GM13977 (cell line): ENCODE data around the gene TPM2.
A peak's percentile ranks its signal among the peaks of the same experiment; 100 is the strongest.

ENCODE experiments used
- DNase-seq: peaks from one replicate; pipeline ENCODE4 v3.0.0; 2012; ENCODE audit warnings: low spot score
- in situ Hi-C: fragments of 300-500 bp; cut with MboI; formaldehyde crosslinking; loops from one replicate; pipeline ENCODE4 v1.12.0; 2022; ENCODE audit warnings: low sequenced_read_pairs, low pct_unique_long_range_greater_than_20kb, mixed read lengths, inconsistent platforms; ENCODE audit not compliant: unreplicated experiment
- TF ChIP-seq, protein P1 (sequence below): IDR thresholded peaks from 2 replicates; pipeline ENCODE4 v1.5.1; 2012; ENCODE audit warnings: mild to moderate bottlenecking, control low read depth; ENCODE audit not compliant: insufficient read depth; ENCODE audit errors: extremely low read depth, missing control alignments

The TPM2 gene

DNA sequence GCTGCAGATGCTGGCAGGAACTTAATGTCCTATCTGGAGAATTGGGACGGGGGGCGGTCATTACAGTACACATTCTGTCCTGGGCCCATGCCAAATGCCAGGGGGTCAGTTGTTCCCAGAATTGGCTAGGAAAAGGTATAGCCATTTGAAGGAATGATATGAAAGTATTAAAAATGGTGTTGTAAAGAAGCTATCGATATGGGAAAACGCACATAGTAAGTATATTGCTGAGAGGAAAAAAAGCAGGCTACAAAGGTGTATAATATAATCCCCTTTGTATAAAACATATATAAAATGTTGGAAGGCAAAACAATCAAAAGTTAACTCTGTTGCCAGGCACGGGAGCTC is 24.3 kb downstream of the TPM2 start:
- TF ChIP-seq, protein P1, sequence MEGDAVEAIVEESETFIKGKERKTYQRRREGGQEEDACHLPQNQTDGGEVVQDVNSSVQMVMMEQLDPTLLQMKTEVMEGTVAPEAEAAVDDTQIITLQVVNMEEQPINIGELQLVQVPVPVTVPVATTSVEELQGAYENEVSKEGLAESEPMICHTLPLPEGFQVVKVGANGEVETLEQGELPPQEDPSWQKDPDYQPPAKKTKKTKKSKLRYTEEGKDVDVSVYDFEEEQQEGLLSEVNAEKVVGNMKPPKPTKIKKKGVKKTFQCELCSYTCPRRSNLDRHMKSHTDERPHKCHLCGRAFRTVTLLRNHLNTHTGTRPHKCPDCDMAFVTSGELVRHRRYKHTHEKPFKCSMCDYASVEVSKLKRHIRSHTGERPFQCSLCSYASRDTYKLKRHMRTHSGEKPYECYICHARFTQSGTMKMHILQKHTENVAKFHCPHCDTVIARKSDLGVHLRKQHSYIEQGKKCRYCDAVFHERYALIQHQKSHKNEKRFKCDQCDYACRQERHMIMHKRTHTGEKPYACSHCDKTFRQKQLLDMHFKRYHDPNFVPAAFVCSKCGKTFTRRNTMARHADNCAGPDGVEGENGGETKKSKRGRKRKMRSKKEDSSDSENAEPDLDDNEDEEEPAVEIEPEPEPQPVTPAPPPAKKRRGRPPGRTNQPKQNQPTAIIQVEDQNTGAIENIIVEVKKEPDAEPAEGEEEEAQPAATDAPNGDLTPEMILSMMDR = no peak
- in situ Hi-C loops = loop anchor here (10.0 kb wide), 1 partner anchor 59 kb away; no protein-coding TSS in a partner anchor
- DNase-seq = no peak

DNA sequence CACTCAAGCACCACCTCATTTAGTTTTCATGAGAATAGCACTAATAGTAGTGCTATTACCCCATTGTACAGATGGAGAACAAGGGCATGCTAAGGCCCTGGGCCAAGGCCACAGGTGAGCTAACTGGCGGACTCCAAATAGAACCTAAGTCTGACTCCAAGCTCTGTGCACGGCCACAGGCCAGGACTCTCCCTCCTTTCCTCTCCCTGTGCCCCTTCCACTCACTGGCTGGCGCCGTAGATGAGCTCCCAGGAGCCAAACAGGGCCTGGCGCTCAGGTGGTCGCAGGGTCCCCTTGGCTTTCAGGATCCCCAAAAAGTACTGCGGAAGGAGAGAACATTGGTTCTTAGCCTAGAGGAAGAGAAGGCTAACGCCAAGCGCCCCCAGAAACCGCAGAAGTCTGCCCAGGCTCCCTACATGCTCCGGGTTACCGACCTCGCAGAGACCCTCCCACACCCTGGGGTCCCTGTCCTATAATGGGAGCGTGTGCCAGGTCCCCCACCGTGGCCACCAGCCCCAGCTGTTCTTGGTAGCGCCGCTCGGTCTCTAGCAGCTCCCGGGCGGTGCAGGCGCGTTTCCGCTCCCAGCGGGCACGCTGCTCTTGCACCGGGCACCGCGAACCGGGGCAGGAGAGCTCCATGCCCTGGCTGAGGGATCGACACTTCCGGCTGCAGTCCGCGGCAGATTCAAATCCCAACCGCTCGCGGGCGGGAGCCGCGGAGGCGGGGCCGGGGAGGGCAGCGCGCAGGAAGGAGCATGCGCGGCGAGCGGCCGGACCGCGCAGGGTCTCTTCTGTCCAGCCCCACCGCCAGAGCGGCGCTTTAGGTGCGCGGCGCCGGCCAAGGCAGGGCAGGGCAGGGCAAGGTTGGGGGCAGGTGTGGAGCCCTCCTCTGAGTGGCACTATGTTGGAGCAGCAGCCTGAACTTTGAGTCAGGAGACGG is 24.9 kb downstream of the TPM2 start, which contains the start of gene ARHGEF39:
Gene ARHGEF39 (minus strand): TSS at position 665 of the 940 bp plus-strand sequence. CDS start 26 bp downstream, at position 639.
- DNase-seq = peak; percentile 93
- TF ChIP-seq, protein P1 = peak; percentile 58
- in situ Hi-C loops = loop anchor here (10.0 kb wide), 1 partner anchor 60 kb away; no protein-coding TSS in a partner anchor

GRCh38 chr9:35662437-35662836 is 27.3 kb downstream of the TPM2 start:
- in situ Hi-C loops = loop anchor here (10.0 kb wide), 1 partner anchor 62 kb away; no protein-coding TSS in a partner anchor
- DNase-seq = no peak
- TF ChIP-seq, protein P1 = no peak

DNA sequence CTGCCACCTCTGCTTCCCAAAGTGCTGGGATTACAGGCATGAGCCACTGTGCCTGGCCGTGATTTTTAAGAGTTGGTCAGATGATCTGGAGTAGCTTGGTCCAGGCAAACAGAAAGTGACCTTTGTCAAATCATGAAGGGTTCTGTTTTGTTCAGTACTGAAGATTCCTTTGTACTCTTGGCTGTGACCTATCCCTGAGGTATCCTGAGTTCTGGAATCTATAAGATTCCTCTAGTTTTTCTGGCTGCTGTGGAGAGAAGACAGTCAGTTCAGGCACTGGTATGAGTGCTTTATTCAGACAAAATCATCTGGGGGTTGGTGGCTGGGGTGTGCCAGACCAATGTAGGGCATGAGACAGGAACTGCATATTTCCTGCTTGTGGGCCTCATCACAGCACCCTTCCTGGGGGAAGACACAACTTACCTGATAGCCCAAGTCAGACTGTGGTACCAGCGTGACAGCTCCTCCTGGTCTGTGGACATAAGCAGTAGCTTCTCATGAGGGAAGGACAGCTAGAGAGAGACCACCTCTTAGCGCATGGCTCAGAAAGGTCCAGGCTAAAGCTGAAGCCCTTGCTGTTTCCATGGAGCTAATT is 27.9 kb downstream of the TPM2 start:
- TF ChIP-seq, protein P1 = no peak
- no peak for DNase-seq
- in situ Hi-C loops = loop anchor here (10.0 kb wide), 1 partner anchor 63 kb away; no protein-coding TSS in a partner anchor

DNA sequence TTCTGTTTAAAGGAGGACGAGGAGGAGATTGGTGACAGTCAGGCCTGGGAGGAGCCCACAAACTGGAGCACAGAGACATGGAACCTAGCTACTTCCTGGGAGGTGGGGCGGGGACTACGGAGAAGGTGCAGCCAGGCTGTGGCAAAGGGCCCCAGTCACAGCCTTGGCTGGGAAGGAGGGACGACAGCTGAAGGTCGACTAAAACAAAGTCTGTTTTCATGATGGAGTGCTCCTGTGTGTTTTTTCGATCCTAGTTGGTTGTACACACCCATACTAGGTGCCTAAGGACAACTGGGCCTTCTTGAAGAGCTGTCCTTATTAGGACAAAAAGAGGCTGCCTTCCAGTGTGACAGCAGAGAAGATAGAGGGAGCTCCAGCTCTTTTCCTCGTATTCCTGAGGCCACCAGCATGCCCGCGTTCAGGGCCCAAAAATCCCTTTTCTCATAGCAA is 28.7 kb downstream of the TPM2 start:
- no peak for DNase-seq
- in situ Hi-C loops = loop anchor here (10.0 kb wide), 1 partner anchor 64 kb away; no protein-coding TSS in a partner anchor

DNA sequence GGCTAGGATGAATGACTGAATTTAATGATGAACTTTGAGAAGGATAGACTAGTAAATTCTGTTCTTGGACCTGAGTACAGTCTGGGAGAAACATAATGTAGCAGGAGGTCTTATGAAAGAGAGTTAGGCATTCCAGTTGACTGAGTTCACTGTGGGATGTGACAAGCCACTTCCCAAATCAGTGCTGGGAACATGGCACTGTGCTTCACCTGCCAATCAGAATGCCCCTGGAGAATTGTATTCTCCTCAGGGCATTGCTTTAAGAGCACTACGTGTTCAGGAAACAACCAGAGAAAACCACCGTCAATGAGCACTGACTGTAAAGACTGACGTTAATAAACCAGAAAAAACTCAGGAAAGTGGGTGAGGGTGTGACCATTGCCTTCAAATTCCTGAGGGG is 30.4 kb downstream of the TPM2 start:
- TF ChIP-seq, protein P1 = no peak
- in situ Hi-C loops = no loop called here
- DNase-seq = no peak

More for the DNA sequence above, 28.7 kb downstream of the TPM2 start:
- TF ChIP-seq, protein P1 = peak; percentile 40
